Measurements from ENCODE around the gene ARID1B. TPM values are rescaled to one million over a fixed set of nuclear protein-coding genes. Genes with fewer than 3 reads are reported as not detected.

Gene ARID1B
- total and polyA plus RNA-seq, 8 donors: 16.2 to 68.0 (median 42.5) TPM

DNA sequence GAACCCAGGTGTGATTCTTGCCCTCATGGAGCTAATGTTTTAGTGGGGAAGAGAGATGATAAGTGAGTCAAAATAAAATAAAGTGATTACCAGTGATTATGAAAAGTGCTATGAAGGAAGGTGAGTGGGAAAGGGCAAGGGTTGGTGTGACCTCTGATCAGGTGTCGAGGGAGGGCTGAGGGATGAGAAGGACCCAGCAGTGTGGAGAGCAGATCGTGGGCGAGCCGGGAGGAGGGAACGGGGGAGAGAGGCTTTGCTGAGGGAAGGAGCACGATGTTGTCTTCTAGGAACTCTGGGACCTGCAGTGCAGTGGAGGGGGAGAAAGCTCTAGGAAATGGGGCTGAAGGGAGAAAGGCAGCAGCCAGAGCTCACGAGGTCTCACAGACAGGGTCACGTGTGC, 354.1 kb downstream of the ARID1B start:
- intact Hi-C loops (cut with DNase I): no loop called here
- H3K4me3 ChIP-seq: no peak overlapping the region
- WGBS, 2 donors: 93 to 94% methylated on average over 8 of the region's 8 CpGs
- H3K27ac ChIP-seq: no peak overlapping the region
- H3K4me1 ChIP-seq: peaks cover 0 to 8% (median 0%) of the 10 kb centered on the region in 3 donors
- DNase-seq: no peak
- no peaks in the 10 kb centered on the region for H3K9me3 ChIP-seq
- H3K27me3 ChIP-seq: no peaks in the 10 kb centered on the region
- peaks cover 0 to 9% (median 0%) of the 10 kb centered on the region in 3 donors for H3K36me3 ChIP-seq
- ATAC-seq: no peak
- FAIRE-seq: no peak
- TF ChIP-seq, protein P1, sequence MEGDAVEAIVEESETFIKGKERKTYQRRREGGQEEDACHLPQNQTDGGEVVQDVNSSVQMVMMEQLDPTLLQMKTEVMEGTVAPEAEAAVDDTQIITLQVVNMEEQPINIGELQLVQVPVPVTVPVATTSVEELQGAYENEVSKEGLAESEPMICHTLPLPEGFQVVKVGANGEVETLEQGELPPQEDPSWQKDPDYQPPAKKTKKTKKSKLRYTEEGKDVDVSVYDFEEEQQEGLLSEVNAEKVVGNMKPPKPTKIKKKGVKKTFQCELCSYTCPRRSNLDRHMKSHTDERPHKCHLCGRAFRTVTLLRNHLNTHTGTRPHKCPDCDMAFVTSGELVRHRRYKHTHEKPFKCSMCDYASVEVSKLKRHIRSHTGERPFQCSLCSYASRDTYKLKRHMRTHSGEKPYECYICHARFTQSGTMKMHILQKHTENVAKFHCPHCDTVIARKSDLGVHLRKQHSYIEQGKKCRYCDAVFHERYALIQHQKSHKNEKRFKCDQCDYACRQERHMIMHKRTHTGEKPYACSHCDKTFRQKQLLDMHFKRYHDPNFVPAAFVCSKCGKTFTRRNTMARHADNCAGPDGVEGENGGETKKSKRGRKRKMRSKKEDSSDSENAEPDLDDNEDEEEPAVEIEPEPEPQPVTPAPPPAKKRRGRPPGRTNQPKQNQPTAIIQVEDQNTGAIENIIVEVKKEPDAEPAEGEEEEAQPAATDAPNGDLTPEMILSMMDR (IDR thresholded peaks at IDR 0.05): no peak

DNA sequence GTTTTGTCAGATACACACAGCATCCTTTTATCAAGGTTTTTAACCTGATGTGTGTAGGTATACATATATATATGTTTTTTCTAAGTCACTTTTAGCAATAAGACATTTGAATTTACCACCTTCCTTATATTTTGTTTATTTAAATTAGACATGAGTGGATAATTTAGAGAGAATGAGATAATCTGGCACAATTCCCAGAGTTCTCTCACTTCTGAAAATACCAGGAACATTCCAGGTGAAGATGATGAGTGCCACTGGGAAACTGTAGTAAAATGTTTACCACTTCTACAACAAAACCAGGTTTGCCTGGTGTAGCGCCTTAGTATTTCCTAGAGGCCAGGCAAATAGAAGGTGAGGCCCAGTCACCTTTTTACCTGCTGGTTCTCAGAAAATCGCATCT, 356.7 kb downstream of the ARID1B start:
- peaks cover 0 to 14% (median 5%) of the 10 kb centered on the region in 3 donors for H3K4me1 ChIP-seq
- ATAC-seq (peak in 1 of 4 donors; percentile 23), DNase-seq (no peak), FAIRE-seq (no peak)
- no peaks in the 10 kb centered on the region for H3K27me3 ChIP-seq
- 86 to 90% methylated on average over 2 of the region's 2 CpGs for WGBS, 2 donors
- H3K9me3 ChIP-seq: no peaks in the 10 kb centered on the region
- intact Hi-C loops (cut with DNase I): no loop called here
- H3K27ac ChIP-seq: peak overlapping the region in 1 of 4 donors; percentile 1
- no peak overlapping the region for H3K4me3 ChIP-seq
- peaks cover 0 to 9% (median 0%) of the 10 kb centered on the region in 3 donors for H3K36me3 ChIP-seq
- TF ChIP-seq, protein P1 (IDR thresholded peaks at IDR 0.05): no peak

DNA sequence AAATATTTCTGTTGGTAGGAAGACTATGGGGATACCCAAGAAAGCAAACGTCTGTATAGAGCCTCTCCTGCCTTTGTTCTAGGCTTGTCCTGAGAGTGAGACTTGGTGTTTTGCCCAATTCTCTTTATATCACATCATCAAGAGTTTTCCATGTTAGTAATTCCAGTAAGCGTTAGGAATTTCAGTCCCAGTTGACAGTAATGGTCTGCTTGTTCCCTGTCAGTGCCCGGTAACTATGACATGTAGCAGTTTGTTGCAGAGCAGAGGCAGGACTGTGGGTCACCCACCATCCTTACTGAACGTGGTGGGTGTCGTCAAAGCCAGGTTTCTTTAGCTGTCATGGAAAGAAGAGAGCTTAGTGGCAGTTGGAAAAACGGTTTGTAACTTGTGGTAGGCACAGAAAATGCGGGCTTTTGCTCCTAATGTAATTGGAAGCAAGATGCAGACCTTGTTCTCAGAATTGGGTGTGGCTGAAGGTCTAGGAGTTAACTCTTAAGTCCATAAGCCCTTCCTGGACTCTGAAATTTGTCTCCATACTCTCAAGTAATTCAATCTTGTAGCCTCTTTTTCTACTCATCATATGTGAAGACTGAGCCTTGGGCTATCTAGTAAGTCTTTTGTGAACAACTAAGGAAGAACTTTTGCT, 357.3 kb downstream of the ARID1B start:
- DNase-seq: no peak
- H3K4me1 ChIP-seq: peaks cover 0 to 9% (median 5%) of the 10 kb centered on the region in 3 donors
- 72 to 75% methylated on average over 7 of the region's 7 CpGs for WGBS, 2 donors
- TF ChIP-seq, protein P1 (IDR thresholded peaks at IDR 0.05): no peak
- ATAC-seq: peak in 1 of 4 donors; percentile 37
- H3K9me3 ChIP-seq: no peaks in the 10 kb centered on the region
- peaks cover 0 to 9% (median 0%) of the 10 kb centered on the region in 3 donors for H3K36me3 ChIP-seq
- FAIRE-seq: no peak
- H3K4me3 ChIP-seq: no peak overlapping the region
- H3K27ac ChIP-seq: peak overlapping the region in 1 of 4 donors; percentile 1
- intact Hi-C loops (cut with DNase I): no loop called here
- no peaks in the 10 kb centered on the region for H3K27me3 ChIP-seq

GRCh38 chr6:157135691-157136090, 358.5 kb downstream of the ARID1B start:
- H3K36me3 ChIP-seq: peaks cover 0 to 13% (median 1%) of the 10 kb centered on the region in 3 donors
- DNase-seq (no peak), ATAC-seq (no peak), FAIRE-seq (no peak)
- no peak overlapping the region for H3K4me3 ChIP-seq
- 80 to 89% methylated on average over 1 of the region's 1 CpG for WGBS, 2 donors
- H3K4me1 ChIP-seq: peaks cover 0 to 6% (median 5%) of the 10 kb centered on the region in 3 donors
- no peaks in the 10 kb centered on the region for H3K9me3 ChIP-seq
- TF ChIP-seq, protein P1 (IDR thresholded peaks at IDR 0.05): no peak
- no peaks in the 10 kb centered on the region for H3K27me3 ChIP-seq
- no peak overlapping the region for H3K27ac ChIP-seq
- intact Hi-C loops (cut with DNase I): no loop called here

- DNase-seq (no peak), ATAC-seq (peak; percentile 45 to 57 (median 51)), FAIRE-seq (no peak)
- H3K4me3 ChIP-seq: no peak overlapping the region
- TF ChIP-seq, protein P1 (IDR thresholded peaks at IDR 0.05): no peak
- H3K9me3 ChIP-seq: no peaks in the 10 kb centered on the region
- peaks cover 0 to 15% (median 4%) of the 10 kb centered on the region in 3 donors for H3K36me3 ChIP-seq
- H3K27me3 ChIP-seq: no peaks in the 10 kb centered on the region
- WGBS, 2 donors: 41 to 44% methylated on average over 2 of the region's 2 CpGs
- H3K27ac ChIP-seq: no peak overlapping the region
- H3K4me1 ChIP-seq: peaks cover 0 to 6% (median 5%) of the 10 kb centered on the region in 3 donors
- intact Hi-C loops (cut with DNase I): no loop called here
Observed at GRCh38 chr6:157137501-157137900, 360.3 kb downstream of the ARID1B start.

All from pancreas (tissue), 10 donors.